Measurements from ENCODE around the gene ARFGEF2. TPM values are rescaled to one million over a fixed set of nuclear protein-coding genes. Genes with fewer than 3 reads are reported as not detected.
A peak's percentile ranks its signal among the peaks of the same experiment; 100 is the strongest.

The ARFGEF2 gene
- total RNA-seq (10 to 100 TPM; 20.9 to 26.2 (median 23.6) TPM), polyA plus RNA-seq (10 to 100 TPM in 1 of 2 donors, 1 to 10 TPM in 1; 6.9 to 10.1 TPM)

GRCh38 chr20:48921168-48921882 lies at the start of gene ARFGEF2:
TSS of gene ARFGEF2 (plus strand) at chr20:48921711. CDS start at chr20:48921890, 179 bp downstream.
- peak; percentile 89 to 97 (median 94) for DNase-seq
- 0 to 1% methylated on average over 56 to 70 of the region's 70 CpGs for WGBS, 2 donors
- no peaks in the 10 kb centered on the region for H3K9me3 ChIP-seq
- H3K4me1 ChIP-seq: peaks cover 3 to 33% (median 7%) of the 10 kb centered on the region in 3 donors
- intact Hi-C loops (cut with DNase I): no loop called here
- peak within 1 kb of the TSS; percentile 90 to 95 (median 92) for H3K4me3 ChIP-seq
- TF ChIP-seq, protein P1, sequence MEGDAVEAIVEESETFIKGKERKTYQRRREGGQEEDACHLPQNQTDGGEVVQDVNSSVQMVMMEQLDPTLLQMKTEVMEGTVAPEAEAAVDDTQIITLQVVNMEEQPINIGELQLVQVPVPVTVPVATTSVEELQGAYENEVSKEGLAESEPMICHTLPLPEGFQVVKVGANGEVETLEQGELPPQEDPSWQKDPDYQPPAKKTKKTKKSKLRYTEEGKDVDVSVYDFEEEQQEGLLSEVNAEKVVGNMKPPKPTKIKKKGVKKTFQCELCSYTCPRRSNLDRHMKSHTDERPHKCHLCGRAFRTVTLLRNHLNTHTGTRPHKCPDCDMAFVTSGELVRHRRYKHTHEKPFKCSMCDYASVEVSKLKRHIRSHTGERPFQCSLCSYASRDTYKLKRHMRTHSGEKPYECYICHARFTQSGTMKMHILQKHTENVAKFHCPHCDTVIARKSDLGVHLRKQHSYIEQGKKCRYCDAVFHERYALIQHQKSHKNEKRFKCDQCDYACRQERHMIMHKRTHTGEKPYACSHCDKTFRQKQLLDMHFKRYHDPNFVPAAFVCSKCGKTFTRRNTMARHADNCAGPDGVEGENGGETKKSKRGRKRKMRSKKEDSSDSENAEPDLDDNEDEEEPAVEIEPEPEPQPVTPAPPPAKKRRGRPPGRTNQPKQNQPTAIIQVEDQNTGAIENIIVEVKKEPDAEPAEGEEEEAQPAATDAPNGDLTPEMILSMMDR (IDR thresholded peaks at IDR 0.05): no peak
- peak; percentile 86 to 93 (median 91) for ATAC-seq
- peak within 1 kb of the TSS; percentile 95 to 98 (median 97) for H3K27ac ChIP-seq
- no peaks in the 10 kb centered on the region for H3K36me3 ChIP-seq
- no peak for FAIRE-seq
- no peaks in the 10 kb centered on the region for H3K27me3 ChIP-seq

DNA sequence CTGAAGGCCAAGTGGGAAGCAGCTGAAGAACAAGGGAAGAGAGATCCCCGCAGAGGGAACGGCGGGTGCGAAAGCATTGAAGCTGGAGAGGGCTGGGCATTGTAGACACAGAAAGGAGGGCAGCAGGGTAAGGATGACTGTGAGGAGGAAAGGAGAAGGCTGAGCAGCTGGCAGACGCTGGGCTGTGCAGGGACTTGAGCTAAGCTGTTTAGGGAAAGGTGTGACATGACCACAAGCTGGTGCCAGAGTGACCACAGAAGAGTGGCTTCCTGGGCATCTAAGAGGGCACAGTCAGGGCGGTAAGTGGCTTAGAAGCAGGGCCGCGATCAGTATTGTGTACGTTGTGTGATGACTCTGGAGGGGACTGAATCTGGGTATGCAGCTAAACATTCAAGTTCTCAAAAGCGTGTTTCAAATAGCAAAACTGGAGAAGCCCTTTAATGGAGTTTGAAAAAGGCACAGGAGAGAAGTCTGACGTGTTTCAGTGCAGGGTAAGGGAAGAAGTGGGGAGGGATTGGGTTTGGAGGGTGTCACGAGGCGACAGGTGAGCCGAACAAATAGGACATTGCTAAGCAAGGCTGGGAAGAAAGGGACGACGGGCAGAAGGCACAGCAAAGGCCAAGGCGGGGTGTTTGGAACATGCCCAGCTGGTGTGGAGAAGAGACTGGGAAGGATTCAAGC lies 46.1 kb upstream of the ARFGEF2 start:
- intact Hi-C loops (cut with DNase I): no loop called here
- FAIRE-seq: no peak
- 62 to 72% methylated on average over 17 of the region's 17 CpGs for WGBS, 2 donors

GRCh38 chr20:48875914-48876240 lies 45.6 kb upstream of the ARFGEF2 start:
- ATAC-seq (no peak), DNase-seq (no peak), FAIRE-seq (no peak)
- TF ChIP-seq, protein P1 (IDR thresholded peaks at IDR 0.05): no peak
- H3K36me3 ChIP-seq: no peaks in the 10 kb centered on the region
- WGBS, 2 donors: 51 to 53% methylated on average over 5 of the region's 5 CpGs
- H3K4me3 ChIP-seq: no peak overlapping the region
- H3K4me1 ChIP-seq: no peaks in the 10 kb centered on the region
- no peak overlapping the region for H3K27ac ChIP-seq
- H3K9me3 ChIP-seq: no peaks in the 10 kb centered on the region
- intact Hi-C loops (cut with DNase I): no loop called here
- no peaks in the 10 kb centered on the region for H3K27me3 ChIP-seq

More for the DNA sequence above, 46.1 kb upstream of the ARFGEF2 start:
- ATAC-seq: no peak
- H3K4me3 ChIP-seq: no peak overlapping the region
- H3K27ac ChIP-seq: no peak overlapping the region
- no peaks in the 10 kb centered on the region for H3K4me1 ChIP-seq
- H3K9me3 ChIP-seq: no peaks in the 10 kb centered on the region
- TF ChIP-seq, protein P1 (IDR thresholded peaks at IDR 0.05): no peak
- no peak for DNase-seq
- no peaks in the 10 kb centered on the region for H3K27me3 ChIP-seq
- no peaks in the 10 kb centered on the region for H3K36me3 ChIP-seq

DNA sequence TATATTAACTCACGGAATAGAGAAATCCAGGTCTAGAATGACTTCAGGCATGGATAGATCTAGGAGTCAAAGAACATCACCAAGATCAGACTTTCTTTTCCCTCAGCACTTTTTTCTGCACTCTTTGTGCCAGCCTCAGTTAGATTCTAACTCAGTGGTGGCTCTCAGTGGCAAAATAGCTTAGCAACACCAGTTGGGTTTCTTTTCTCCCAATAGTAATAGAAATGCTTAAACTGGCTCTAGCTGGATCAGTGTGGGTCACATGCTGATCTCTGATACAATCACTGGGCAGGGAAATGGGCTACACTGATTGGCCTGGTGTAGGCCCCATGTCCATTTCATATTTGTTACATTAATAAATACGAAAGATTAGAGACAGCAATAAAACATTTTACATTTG lies 44.2 kb upstream of the ARFGEF2 start:
- Histone ChIP-seq H3K27ac (no peak overlapping the region), H3K4me3 (no peak overlapping the region), H3K36me3 (no peaks in the 10 kb centered on the region), H3K9me3 (no peaks in the 10 kb centered on the region), H3K27me3 (no peaks in the 10 kb centered on the region), H3K4me1 (no peaks in the 10 kb centered on the region)
- ATAC-seq (peak in 1 of 4 donors; percentile 79), DNase-seq (no peak), FAIRE-seq (no peak)
- intact Hi-C loops (cut with DNase I): no loop called here
- 46 to 65% methylated on average over 2 of the region's 2 CpGs for WGBS, 2 donors
- TF ChIP-seq, protein P1 (IDR thresholded peaks at IDR 0.05): no peak
